ENCODE measurements around the gene TRAF7. TPM values are rescaled to one million over a fixed set of nuclear protein-coding genes. Genes with fewer than 3 reads are reported as not detected.

Gene TRAF7
- total and polyA plus RNA-seq, 2 donors, result 22.3 to 23.9 TPM

GRCh38 chr16:2142942-2143877 lies 12.4 kb upstream of the TRAF7 start:
- Histone ChIP-seq H3K4me3 (ENCODE audit: low read length in 2 of 2) (no peak overlapping the region), H3K27me3 (ENCODE audit: control insufficient read depth in 2 of 2, insufficient read depth in 1 of 2, low read length in 1 of 2) (peaks cover 13 to 34% of the 10 kb centered on the region in 2 donors), H3K9me3 (ENCODE audit: control insufficient read depth in 2 of 2, insufficient read depth in 1 of 2, low read length in 1 of 2) (no peaks in the 10 kb centered on the region), H3K4me1 (ENCODE audit: control insufficient read depth in 2 of 2, insufficient read depth in 2 of 2, low read length in 2 of 2) (peaks cover 0 to 11% of the 10 kb centered on the region in 2 donors), H3K27ac (ENCODE audit: low read depth in 1 of 2, low read length in 1 of 2) (no peak overlapping the region), H3K36me3 (ENCODE audit: control insufficient read depth in 2 of 2, insufficient read depth in 2 of 2, low read length in 1 of 2) (no peaks in the 10 kb centered on the region)
- WGBS, result 79% methylated on average over 31 of the region's 31 CpGs
- DNase-seq (ENCODE audit: low read depth in 6 of 9, low spot score in 9 of 9), result no peak

DNA sequence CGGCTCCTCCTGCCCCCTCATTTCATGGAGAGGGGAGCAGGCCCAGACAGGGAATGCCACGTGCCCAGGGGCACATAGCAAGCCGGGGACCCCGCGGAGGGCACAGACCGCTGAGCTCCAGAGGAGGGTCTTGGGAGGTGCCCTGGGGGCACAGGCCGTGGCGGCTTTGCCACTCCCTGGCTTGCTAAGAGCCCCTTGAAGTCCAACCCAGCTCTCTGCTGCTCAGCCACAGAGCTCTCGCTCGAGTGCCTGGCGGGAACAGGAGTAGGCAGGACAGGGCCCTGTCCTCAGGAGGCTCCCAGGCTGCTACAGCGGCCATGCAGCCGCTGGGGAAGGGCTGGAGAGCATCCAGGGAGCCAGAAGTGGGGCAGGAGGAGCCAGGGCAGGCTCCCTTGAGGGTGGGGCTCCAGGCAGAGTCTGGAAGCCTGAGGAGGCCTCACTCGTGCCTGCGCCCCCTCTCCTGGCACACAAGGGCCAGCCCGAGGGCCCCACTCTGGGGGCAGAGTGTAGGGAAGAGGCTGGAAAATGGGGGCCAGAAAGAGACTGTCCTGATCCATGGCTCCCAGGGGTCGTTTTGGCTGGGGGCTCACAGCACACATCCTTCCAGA lies 11.6 kb upstream of the TRAF7 start:
- 93% methylated on average over 17 of the region's 17 CpGs for WGBS

DNA sequence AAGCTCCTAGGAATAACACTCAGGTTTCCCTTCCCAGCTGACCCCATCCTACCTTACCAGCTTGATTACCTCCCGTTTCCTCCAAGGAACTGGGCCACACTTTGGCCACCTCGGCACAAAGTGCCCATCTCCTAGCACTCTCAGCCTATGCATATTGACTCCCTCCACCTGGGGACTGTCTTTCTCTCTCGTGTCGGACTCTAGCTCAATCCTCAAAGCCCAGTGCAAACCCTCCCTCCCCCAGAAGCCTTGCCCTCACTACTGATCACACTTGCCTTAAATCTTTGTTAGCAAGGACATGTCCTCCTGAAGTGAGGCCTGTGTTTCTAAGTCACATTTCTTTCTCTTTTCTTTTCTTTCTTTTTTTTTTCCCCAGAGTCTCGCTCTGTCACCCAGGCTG lies 9.7 kb upstream of the TRAF7 start:
- H3K4me1 ChIP-seq (ENCODE audit: control insufficient read depth in 2 of 2, insufficient read depth in 2 of 2, low read length in 2 of 2), result peaks cover 11 to 25% of the 10 kb centered on the region in 2 donors
- H3K27ac ChIP-seq (ENCODE audit: low read depth in 1 of 2, low read length in 1 of 2), result no peak overlapping the region
- H3K9me3 ChIP-seq (ENCODE audit: control insufficient read depth in 2 of 2, insufficient read depth in 1 of 2, low read length in 1 of 2), result peaks cover 0 to 4% of the 10 kb centered on the region in 2 donors
- no peak overlapping the region for H3K4me3 ChIP-seq (ENCODE audit: low read length in 2 of 2)
- peaks cover 23 to 59% of the 10 kb centered on the region in 2 donors for H3K27me3 ChIP-seq (ENCODE audit: control insufficient read depth in 2 of 2, insufficient read depth in 1 of 2, low read length in 1 of 2)
- peaks cover 0 to 4% of the 10 kb centered on the region in 2 donors for H3K36me3 ChIP-seq (ENCODE audit: control insufficient read depth in 2 of 2, insufficient read depth in 2 of 2, low read length in 1 of 2)
- WGBS, result 95% methylated on average over 5 of the region's 5 CpGs
- no peak for DNase-seq (ENCODE audit: low read depth in 6 of 9, low spot score in 9 of 9)

More for the DNA sequence above, 11.6 kb upstream of the TRAF7 start:
- DNase-seq (ENCODE audit: low read depth in 6 of 9, low spot score in 9 of 9), result no peak
- H3K9me3 ChIP-seq (ENCODE audit: control insufficient read depth in 2 of 2, insufficient read depth in 1 of 2, low read length in 1 of 2), result peaks cover 0 to 2% of the 10 kb centered on the region in 2 donors
- H3K36me3 ChIP-seq (ENCODE audit: control insufficient read depth in 2 of 2, insufficient read depth in 2 of 2, low read length in 1 of 2), result no peaks in the 10 kb centered on the region
- H3K27ac ChIP-seq (ENCODE audit: low read depth in 1 of 2, low read length in 1 of 2), result no peak overlapping the region
- peaks cover 20 to 40% of the 10 kb centered on the region in 2 donors for H3K27me3 ChIP-seq (ENCODE audit: control insufficient read depth in 2 of 2, insufficient read depth in 1 of 2, low read length in 1 of 2)
- H3K4me1 ChIP-seq (ENCODE audit: control insufficient read depth in 2 of 2, insufficient read depth in 2 of 2, low read length in 2 of 2), result peaks cover 4 to 13% of the 10 kb centered on the region in 2 donors
- no peak overlapping the region for H3K4me3 ChIP-seq (ENCODE audit: low read length in 2 of 2)

- Histone ChIP-seq H3K27me3 (ENCODE audit: control insufficient read depth in 2 of 2, insufficient read depth in 1 of 2, low read length in 1 of 2) (peaks cover 23 to 64% of the 10 kb centered on the region in 2 donors), H3K27ac (ENCODE audit: low read depth in 1 of 2, low read length in 1 of 2) (no peak overlapping the region), H3K4me1 (ENCODE audit: control insufficient read depth in 2 of 2, insufficient read depth in 2 of 2, low read length in 2 of 2) (peaks cover 11 to 37% of the 10 kb centered on the region in 2 donors), H3K36me3 (ENCODE audit: control insufficient read depth in 2 of 2, insufficient read depth in 2 of 2, low read length in 1 of 2) (peaks cover 11 to 14% of the 10 kb centered on the region in 2 donors), H3K4me3 (ENCODE audit: low read length in 2 of 2) (no peak overlapping the region), H3K9me3 (ENCODE audit: control insufficient read depth in 2 of 2, insufficient read depth in 1 of 2, low read length in 1 of 2) (peaks cover 0 to 4% of the 10 kb centered on the region in 2 donors)
- DNase-seq (ENCODE audit: low read depth in 6 of 9, low spot score in 9 of 9), result no peak
- 97% methylated on average over 6 of the region's 6 CpGs for WGBS
Measured at GRCh38 chr16:2147378-2147777, 8.2 kb upstream of the TRAF7 start.

DNA sequence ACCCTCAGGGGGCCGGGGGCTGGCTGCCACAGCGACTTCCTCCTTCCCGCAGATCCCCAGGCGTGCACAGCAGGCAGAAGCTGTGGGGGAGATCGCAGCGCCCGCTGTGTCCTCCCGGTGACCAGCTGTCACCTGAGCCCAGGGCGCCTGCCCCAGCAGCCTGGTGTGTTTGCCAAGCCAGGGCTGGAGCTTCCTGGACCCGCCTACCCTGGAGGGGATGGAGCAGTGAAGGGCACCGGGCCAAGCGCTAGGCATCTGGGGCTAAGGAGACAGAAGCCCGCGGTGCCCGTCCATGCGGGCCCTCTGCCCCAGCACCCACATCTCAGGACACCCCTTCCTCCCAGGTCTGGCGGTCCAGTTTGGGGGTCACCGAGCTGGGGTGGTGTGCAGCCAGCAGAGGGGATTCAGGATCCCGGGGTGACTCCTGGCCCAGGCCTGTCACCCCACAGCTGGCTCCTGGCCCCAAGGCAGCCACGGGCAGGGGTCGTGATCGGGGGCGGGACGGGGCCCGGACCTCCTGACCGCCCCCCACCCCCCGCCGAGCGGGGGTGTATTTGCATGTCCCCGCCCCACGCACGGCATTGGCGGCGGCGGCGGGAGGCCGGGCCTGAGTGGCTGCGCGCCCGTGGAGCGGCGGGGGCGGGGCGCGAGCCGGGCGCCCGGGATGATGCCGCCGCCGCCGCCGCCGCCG lies 7.5 kb upstream of the TRAF7 start, which contains the start of gene RAB26:
RAB26 (plus strand) TSS at position 645 of the 691 bp plus-strand sequence. CDS start 159 bp downstream, outside the sequence.
- Histone ChIP-seq H3K27me3 (ENCODE audit: control insufficient read depth in 2 of 2, insufficient read depth in 1 of 2, low read length in 1 of 2) (peaks cover 23 to 61% of the 10 kb centered on the region in 2 donors), H3K27ac (ENCODE audit: low read depth in 1 of 2, low read length in 1 of 2) (no peak within 1 kb of the TSS), H3K36me3 (ENCODE audit: control insufficient read depth in 2 of 2, insufficient read depth in 2 of 2, low read length in 1 of 2) (peaks cover 18% of the 10 kb centered on the region in 2 donors), H3K4me1 (ENCODE audit: control insufficient read depth in 2 of 2, insufficient read depth in 2 of 2, low read length in 2 of 2) (peaks cover 18 to 44% of the 10 kb centered on the region in 2 donors), H3K4me3 (ENCODE audit: low read length in 2 of 2) (peak within 1 kb of the TSS in 1 of 2 donors; percentile 51), H3K9me3 (ENCODE audit: control insufficient read depth in 2 of 2, insufficient read depth in 1 of 2, low read length in 1 of 2) (peaks cover 0 to 6% of the 10 kb centered on the region in 2 donors)
- peak in 3 of 9 donors; percentile 24 to 59 (median 26) for DNase-seq (ENCODE audit: low read depth in 6 of 9, low spot score in 9 of 9)
- 6% methylated on average over 55 of the region's 55 CpGs for WGBS

- Histone ChIP-seq H3K9me3 (ENCODE audit: control insufficient read depth in 2 of 2, insufficient read depth in 1 of 2, low read length in 1 of 2) (peaks cover 0 to 7% of the 10 kb centered on the region in 2 donors), H3K4me3 (ENCODE audit: low read length in 2 of 2) (peak overlapping the region in 1 of 2 donors; percentile 51), H3K27me3 (ENCODE audit: control insufficient read depth in 2 of 2, insufficient read depth in 1 of 2, low read length in 1 of 2) (peaks cover 23 to 52% of the 10 kb centered on the region in 2 donors), H3K36me3 (ENCODE audit: control insufficient read depth in 2 of 2, insufficient read depth in 2 of 2, low read length in 1 of 2) (peaks cover 18 to 24% of the 10 kb centered on the region in 2 donors), H3K27ac (ENCODE audit: low read depth in 1 of 2, low read length in 1 of 2) (no peak overlapping the region), H3K4me1 (ENCODE audit: control insufficient read depth in 2 of 2, insufficient read depth in 2 of 2, low read length in 2 of 2) (peaks cover 25 to 53% of the 10 kb centered on the region in 2 donors)
- 3% methylated on average over 62 of the region's 62 CpGs for WGBS
- no peak for DNase-seq (ENCODE audit: low read depth in 6 of 9, low spot score in 9 of 9)
Measured at GRCh38 chr16:2148714-2149629, 6.6 kb upstream of the TRAF7 start.

- Histone ChIP-seq H3K4me3 (ENCODE audit: low read length in 2 of 2) (no peak overlapping the region), H3K27me3 (ENCODE audit: control insufficient read depth in 2 of 2, insufficient read depth in 1 of 2, low read length in 1 of 2) (peaks cover 23 to 49% of the 10 kb centered on the region in 2 donors), H3K9me3 (ENCODE audit: control insufficient read depth in 2 of 2, insufficient read depth in 1 of 2, low read length in 1 of 2) (peaks cover 0 to 7% of the 10 kb centered on the region in 2 donors), H3K27ac (ENCODE audit: low read depth in 1 of 2, low read length in 1 of 2) (no peak overlapping the region), H3K4me1 (ENCODE audit: control insufficient read depth in 2 of 2, insufficient read depth in 2 of 2, low read length in 2 of 2) (peaks cover 33 to 61% of the 10 kb centered on the region in 2 donors), H3K36me3 (ENCODE audit: control insufficient read depth in 2 of 2, insufficient read depth in 2 of 2, low read length in 1 of 2) (peaks cover 18 to 25% of the 10 kb centered on the region in 2 donors)
- WGBS, result 80% methylated on average over 24 of the region's 24 CpGs
- DNase-seq (ENCODE audit: low read depth in 6 of 9, low spot score in 9 of 9), result no peak
Measured at GRCh38 chr16:2149630-2150417, 5.8 kb upstream of the TRAF7 start.

Measured in thymus (tissue), 11 donors.